HFFc6 (cell line): ENCODE results near the gene OPN4. TPM values are rescaled to one million over a fixed set of nuclear protein-coding genes. Genes with fewer than 3 reads are reported as not detected.

ENCODE experiments used
- DNase-seq: peaks from one replicate; pipeline ENCODE4 v3.0.0-alpha.2; 2018
- H3K27ac Mint-ChIP-seq: 2 replicates; pipeline ENCODE4 v1.8.0; 2020; ENCODE audit warnings: mild to moderate bottlenecking, mixed read lengths
- H3K27me3 Mint-ChIP-seq: 2 replicates; pipeline ENCODE4 v1.8.0; 2021; ENCODE audit warnings: mild to moderate bottlenecking, moderate library complexity, mixed read lengths; ENCODE audit not compliant: insufficient read depth
- H3K36me3 Mint-ChIP-seq: 2 replicates; pipeline ENCODE4 v1.8.0; 2021; ENCODE audit warnings: low read depth, mixed read lengths
- H3K4me1 Mint-ChIP-seq: 2 replicates; pipeline ENCODE4 v1.8.0; 2020; ENCODE audit warnings: low read depth, mixed read lengths
- H3K4me3 Mint-ChIP-seq: 2 replicates; pipeline ENCODE4 v1.8.0; 2020; ENCODE audit warnings: mild to moderate bottlenecking, moderate library complexity, mixed read lengths
- H3K9me3 Mint-ChIP-seq: 2 replicates; pipeline ENCODE4 v1.8.0; 2020; ENCODE audit warnings: mild to moderate bottlenecking, mixed read lengths
- CTCF ChIP-seq: fragments of 200-600 bp; sonication (generic); IDR thresholded peaks from 2 replicates; pipeline ENCODE4 v1.5.0; 2021; ENCODE audit warnings: antibody characterized with exemption, mild to moderate bottlenecking
- total RNA-seq, 6 experiments: library from RNA; stranded (reverse); fragmentation: NEBNext Ultra II Directional; extraction: Animal tissue kit (Norgen Biotek cat#: 25700); gene quantifications; 2 replicates in 1 of 6; 3 replicates in 5 of 6; pipeline ENCODE4 v1.2.3, GENCODE V29; 2021

OPN4 gene
- total RNA-seq, 6 experiments from 2014 or later, result not detected

- peaks cover 5% of the 10 kb centered on the region; the same call in 1 of the 2 replicates for H3K4me1 Mint-ChIP-seq
- H3K27ac Mint-ChIP-seq, result no peak overlapping the region
- no peak for TF ChIP-seq CTCF
- no peaks in the 10 kb centered on the region for H3K36me3 Mint-ChIP-seq
- DNase-seq, result no peak
- no peaks in the 10 kb centered on the region for H3K9me3 Mint-ChIP-seq
- H3K4me3 Mint-ChIP-seq, result no peak overlapping the region
- H3K27me3 Mint-ChIP-seq, result peaks cover 2% of the 10 kb centered on the region
Observed at GRCh38 chr10:86699541-86699940, 45.2 kb downstream of the OPN4 start.

- no peak for DNase-seq
- Mint-ChIP-seq H3K4me3 (no peak overlapping the region), H3K36me3 (no peaks in the 10 kb centered on the region), H3K27me3 (peaks cover 2% of the 10 kb centered on the region), H3K27ac (no peak overlapping the region), H3K4me1 (peaks cover 5% of the 10 kb centered on the region; the same call in 1 of the 2 replicates), H3K9me3 (no peaks in the 10 kb centered on the region)
- TF ChIP-seq CTCF, result no peak
Observed at GRCh38 chr10:86699991-86700840, 45.9 kb downstream of the OPN4 start.

GRCh38 chr10:86700851-86701617, 46.7 kb downstream of the OPN4 start:
- peaks cover 2% of the 10 kb centered on the region for H3K27me3 Mint-ChIP-seq
- no peak overlapping the region for H3K27ac Mint-ChIP-seq
- no peaks in the 10 kb centered on the region for H3K9me3 Mint-ChIP-seq
- H3K4me3 Mint-ChIP-seq, result no peak overlapping the region
- H3K4me1 Mint-ChIP-seq, result peaks cover 5% of the 10 kb centered on the region; the same call in 1 of the 2 replicates
- no peak for DNase-seq
- H3K36me3 Mint-ChIP-seq, result no peaks in the 10 kb centered on the region
- no peak for TF ChIP-seq CTCF

- no peak overlapping the region for H3K27ac Mint-ChIP-seq
- no peak for DNase-seq
- TF ChIP-seq CTCF, result no peak
- no peaks in the 10 kb centered on the region for H3K36me3 Mint-ChIP-seq
- H3K4me1 Mint-ChIP-seq, result peaks cover 5% of the 10 kb centered on the region; the same call in 1 of the 2 replicates
- no peaks in the 10 kb centered on the region for H3K9me3 Mint-ChIP-seq
- no peak overlapping the region for H3K4me3 Mint-ChIP-seq
- peaks cover 2% of the 10 kb centered on the region for H3K27me3 Mint-ChIP-seq
Observed at GRCh38 chr10:86703176-86703575, 48.8 kb downstream of the OPN4 start.

- peaks cover 5% of the 10 kb centered on the region; the same call in 1 of the 2 replicates for H3K4me1 Mint-ChIP-seq
- H3K9me3 Mint-ChIP-seq, result no peaks in the 10 kb centered on the region
- H3K36me3 Mint-ChIP-seq, result no peaks in the 10 kb centered on the region
- no peaks in the 10 kb centered on the region; the same call in 1 of the 2 replicates for H3K27me3 Mint-ChIP-seq
- DNase-seq, result no peak
- no peak for TF ChIP-seq CTCF
- H3K27ac Mint-ChIP-seq, result no peak overlapping the region
- no peak overlapping the region for H3K4me3 Mint-ChIP-seq
Observed at GRCh38 chr10:86705139-86705538, 50.8 kb downstream of the OPN4 start.
